NCI-H187 treated with DMSO at 0.1 percent for 48 hours (cell line): ENCODE measurements around the gene TOM1.

ENCODE experiments used
- DNase-seq: peaks from one replicate; lab custom pipeline; 2025; lab: John Stamatoyannopoulos, UW

The TOM1 gene

DNA sequence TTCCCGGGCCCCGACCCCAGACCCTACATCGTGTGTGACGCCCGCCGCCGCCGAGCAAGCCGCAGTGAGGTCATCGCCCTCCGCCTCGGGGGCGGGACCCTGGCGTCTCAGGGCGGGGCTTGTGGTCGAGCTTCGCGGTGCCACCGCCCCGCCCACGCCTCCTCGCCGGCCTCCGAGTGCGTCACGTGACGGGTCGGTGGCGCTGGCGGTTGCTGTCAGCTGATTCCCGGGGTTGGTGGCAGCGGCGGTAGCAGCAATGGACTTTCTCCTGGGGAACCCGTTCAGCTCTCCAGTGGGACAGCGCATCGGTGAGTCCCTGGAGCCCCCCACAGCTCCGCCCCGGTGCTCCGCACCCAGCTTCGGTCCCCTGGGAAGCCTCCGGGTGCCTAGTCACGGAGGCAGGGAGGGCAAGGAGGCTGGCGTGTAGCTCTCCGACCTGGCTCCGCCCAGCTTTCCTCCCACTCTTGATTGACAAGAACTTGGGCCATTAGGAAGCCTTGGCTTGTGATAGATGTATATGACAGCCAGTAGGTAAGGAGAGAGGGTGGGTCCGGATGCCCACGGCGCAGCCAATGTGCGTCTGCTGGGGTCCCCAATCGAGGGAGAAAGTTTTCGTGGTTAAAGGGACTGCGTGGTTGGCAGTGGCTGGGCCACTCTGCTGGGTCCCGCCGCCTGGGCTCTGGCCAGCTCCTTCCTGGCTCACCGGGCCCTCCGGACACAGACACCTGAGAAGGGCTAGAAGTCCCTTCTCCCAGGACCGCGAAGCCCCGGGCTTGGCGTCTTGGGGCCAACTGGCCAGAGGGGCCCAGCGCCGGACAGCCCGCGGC is at the start of gene TOM1:
TOM1 (plus strand) TSS at position 222 of the 827 bp plus-strand sequence; CDS start at position 257, 35 bp downstream.
- DNase-seq = peak; percentile 39

- no peak for DNase-seq
Observed at GRCh38 chr22:35250156-35250555, 49.5 kb upstream of the TOM1 start.

GRCh38 chr22:35253946-35254345 is 45.7 kb upstream of the TOM1 start:
- no peak for DNase-seq

DNA sequence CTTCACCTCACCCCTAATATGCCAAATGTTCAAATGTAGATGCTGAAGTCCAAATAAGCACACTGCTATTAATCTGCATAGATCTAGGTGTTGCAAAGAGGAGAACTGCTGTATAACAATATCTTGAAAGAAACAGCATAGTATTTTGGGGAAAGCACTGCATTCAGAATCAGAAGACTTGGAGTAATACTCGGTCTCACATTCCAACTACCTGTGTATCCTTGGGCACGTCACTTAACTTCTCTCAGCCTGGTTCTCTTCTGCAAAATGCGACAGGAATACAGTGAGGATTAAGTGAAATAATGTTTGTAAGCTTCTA is 42.7 kb upstream of the TOM1 start:
- no peak for DNase-seq

GRCh38 chr22:35257321-35258190 is 42.1 kb upstream of the TOM1 start, which contains the start of gene HMGXB4:
TSS of gene HMGXB4 (plus strand) at chr22:35257493. CDS start at chr22:35262391, 4,898 bp downstream.
- DNase-seq = no peak

GRCh38 chr22:35258191-35258988 is 41.3 kb upstream of the TOM1 start:
- no peak for DNase-seq

GRCh38 chr22:35264986-35265385 is 34.7 kb upstream of the TOM1 start:
- no peak for DNase-seq

GRCh38 chr22:35266277-35266676 is 33.4 kb upstream of the TOM1 start:
- no peak for DNase-seq

- DNase-seq = no peak
Observed at GRCh38 chr22:35269630-35270029, 30.1 kb upstream of the TOM1 start.

DNA sequence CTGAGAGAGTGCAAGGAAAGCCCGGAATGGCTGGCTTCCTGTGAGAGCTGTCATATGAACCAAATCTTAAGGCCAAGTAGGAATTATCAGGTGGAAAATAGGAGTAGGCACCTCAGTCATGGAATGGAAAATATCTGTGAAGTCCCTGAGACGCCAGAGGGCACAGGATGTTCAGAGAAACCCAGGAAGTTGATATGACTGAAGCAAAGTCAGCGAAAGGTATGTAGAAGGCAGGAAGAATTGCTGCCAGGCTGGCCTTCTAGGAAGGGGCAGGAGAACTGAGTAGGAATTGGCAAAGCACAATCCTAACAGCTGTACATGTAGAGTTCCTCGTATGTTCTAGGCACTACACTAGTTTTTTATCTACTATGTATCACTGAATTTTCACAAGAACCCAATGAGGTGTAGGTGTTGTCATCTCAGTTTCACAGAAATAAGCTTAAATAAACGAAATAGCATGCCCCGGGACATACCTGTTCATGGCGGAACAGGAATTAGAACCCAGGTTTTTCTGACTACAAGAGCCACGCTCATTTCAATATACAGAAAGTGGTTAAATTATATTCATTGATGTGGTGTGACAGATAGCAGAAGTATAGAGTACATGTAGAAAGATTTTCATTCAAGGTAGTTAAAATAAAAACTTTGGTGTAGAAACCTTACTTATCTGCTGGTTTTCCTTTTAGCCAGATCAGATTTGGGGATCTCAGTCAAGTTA is 25.4 kb upstream of the TOM1 start:
- DNase-seq = no peak

GRCh38 chr22:35275580-35275979 is 24.1 kb upstream of the TOM1 start:
- no peak for DNase-seq

DNA sequence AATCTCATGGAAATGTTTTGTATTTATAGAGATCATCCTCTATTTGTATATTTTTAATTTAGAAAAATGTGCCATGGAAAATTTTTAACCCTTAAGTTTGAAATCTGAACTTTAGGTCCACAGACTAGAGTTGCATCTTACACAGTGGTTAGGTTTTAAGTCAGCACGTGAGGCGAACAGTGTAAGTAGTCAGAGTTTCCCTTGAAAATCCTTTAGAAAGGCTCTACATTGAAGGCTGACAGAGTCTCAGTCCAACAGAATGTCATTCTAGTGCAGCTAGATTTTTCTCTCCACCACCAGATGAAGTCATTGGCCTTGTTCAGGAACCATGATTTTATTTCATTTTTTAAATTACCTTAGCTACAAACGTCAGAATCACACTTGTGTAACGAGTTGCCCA is 23.7 kb upstream of the TOM1 start:
- no peak for DNase-seq

DNA sequence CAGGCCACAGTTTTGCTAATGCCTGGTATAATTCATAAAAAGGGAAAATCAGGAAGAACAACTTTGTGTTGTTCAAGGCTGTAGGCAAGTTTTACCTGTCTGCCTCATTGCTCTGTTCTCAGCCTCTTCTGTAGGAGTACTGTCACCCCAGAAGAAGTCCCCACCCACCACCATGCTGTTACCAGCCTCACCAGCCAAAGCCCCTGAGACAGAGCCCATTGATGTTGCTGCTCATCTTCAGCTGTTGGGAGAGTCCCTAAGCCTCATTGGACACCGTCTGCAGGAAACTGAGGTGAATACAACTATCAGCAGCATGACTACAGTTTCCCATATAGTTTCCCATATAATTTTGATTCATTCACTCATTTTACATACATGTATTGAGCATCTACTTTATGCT is 11.6 kb upstream of the TOM1 start:
- DNase-seq = no peak

DNA sequence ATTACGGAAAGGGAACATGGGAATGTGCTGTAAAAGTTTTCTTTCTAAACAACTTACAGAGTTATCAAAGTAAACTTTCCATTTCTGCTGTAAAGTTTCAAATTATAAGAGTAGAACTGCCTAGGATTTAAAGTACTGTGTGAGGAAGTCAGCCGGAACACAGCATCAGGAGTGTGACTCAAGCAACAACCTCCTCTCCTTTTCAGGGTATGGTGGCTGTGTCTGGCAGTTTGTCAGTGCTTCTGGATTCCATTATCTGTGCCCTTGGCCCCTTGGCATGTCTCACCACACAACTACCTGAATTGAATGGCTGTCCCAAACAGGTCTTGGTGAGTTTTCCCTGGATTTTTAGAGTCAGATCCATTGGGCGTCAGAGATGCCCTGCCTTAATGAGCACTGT is 6.9 kb upstream of the TOM1 start:
- no peak for DNase-seq

DNA sequence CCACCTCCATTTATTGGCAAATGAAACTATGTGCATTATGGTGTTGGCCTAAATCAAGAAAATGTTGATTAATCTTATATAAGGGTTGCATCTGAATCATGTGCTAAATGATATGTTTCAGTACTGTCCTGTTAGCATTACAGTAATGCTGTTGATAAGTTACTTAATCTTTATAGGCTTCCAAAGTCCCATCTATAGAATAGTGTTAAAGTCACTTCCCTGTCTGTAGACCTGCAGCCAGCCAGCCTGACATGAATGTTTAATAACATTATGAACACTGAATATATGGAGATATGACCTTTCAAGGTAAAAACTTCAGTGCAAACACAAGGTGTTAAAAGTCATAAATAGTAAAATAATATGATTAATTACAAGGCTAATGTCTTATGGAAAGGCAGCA is 3.6 kb upstream of the TOM1 start:
- no peak for DNase-seq

DNA sequence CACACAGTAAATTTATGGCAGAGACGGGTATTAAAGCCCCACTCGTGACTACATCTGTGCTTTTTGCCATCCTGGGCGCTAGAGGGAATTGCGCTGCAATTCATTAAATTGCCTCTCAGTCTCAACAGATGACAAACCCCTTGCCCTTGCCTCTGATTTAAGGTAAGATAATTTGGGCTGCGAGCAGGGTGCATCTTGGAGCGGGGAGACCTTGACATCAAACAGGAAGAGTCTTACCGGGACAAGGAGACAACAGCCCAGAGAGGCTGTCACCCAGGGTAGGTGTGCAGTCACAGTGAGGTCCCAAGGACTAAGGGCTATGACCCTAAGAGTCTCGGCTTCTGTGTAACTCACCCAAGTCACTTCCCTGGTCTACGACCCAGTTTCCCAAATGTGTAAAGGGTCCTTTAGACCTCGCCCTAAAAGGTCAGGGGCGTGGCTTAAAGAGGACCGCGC is 449 bp upstream of the TOM1 start:
- no peak for DNase-seq

DNA sequence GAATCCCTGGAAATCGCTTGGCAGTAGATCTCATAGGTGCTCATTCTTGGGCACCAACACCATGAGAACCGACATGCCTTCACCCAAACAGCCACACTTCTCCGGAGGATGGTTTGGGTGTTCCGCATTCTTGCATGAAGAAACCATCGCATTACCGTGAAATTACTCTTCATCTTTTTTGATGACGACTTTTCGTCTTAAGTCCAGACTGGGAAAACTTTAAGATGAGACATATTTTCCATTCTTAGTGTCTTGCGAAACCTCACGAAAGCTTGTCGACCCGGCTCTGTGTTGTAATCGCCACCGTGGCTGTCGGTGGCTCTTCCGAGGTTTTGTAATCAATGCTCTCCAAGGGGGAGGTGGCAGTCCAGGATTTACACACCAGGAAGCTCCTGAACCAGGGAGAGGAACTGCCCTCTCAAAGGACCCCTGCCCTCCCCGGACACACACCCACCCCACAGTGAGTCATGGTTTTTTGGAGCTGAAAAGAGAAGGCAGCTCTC is 1.7 kb downstream of the TOM1 start:
- no peak for DNase-seq

DNA sequence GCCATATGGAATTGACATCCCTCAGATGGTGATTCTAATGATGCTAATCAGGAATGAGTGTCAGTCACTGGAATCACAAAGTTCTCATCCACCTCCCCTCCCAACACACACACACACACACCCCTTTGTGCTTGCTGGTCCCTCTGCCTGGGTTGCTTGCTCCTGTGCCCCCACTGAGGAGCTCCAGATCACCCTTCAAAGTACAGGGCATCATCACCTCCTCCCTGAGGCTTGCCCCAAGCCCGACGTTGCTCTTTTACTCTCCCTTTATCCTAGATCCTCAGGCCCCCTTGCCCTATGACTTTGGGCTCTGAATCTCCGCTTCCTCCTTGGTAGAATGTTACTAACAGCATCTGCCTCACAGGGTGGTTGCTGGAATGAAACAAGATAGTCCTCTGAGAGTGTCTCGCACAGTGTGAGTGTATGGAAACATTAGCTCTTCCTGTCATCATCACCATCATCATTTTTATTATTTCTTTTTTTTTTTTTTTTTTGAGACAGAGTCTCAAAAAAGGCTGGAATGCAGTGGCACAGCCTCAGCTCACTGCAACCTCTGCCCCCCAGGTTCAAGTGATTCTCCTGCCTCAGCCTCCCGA is 3.4 kb downstream of the TOM1 start:
- DNase-seq = no peak

DNA sequence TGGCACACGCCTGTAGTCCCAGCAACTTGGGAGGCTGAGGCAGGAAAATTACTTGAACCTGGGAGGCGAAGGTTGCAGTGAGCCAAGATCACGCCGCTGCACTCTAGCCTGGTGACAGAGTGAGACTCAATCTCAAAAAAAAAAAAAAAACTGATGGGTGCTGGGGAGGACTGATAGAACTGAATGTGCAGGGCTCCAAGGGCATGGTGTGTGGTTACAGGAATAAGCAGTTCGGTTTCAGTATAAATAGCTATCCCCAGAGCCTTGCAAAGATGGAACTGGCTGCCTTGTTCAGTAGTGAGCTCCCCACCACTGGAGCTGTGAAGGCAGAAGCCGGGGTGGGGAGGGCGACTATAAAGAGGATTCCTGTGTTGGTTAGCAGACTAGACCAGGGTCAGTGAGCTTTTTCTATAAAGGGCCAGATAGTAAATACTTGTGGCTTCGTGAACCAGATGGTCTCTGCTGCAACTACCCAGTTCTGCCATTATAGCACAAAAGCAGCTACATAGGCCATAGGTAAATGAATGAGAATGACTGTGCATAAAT is 5.9 kb downstream of the TOM1 start:
- DNase-seq = no peak

DNA sequence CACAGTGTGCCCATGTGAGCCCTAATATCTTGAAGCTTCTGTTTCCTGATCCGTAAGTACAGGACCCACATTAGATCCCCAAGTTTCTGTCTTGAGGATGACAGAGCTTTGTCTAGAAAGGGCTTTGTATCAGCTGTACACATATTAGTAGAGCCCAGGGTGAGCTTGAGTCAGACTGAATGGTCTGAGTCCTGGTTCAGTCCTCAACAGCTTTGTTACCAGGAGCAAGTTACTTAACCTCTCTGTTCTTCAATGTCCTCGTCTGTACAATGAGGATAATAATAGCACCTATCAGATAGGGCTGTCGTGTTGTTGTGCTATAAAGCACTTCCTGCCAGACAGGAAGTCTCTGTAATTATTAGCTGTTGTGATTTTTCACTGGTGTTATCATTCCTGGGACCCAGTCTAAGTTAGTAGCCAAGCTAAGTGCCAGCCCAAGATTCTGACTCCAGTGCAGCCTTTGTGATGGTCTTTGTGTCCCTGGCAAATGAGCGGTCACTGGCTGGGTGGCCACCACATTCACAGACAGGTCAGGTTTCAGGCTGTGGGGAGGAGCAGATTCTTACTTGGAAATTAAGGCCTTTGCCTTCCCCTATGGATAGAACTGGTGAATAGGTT is 6.8 kb downstream of the TOM1 start:
- no peak for DNase-seq
